Ovary (tissue), 9 donors: ENCODE data around the gene B3GNT5. TPM values are rescaled to one million over a fixed set of nuclear protein-coding genes. Genes with fewer than 3 reads are reported as not detected.

Source experiments
- DNase-seq, 5 donors: peaks; one replicate each; pipeline ENCODE4 v3.0.0-alpha.2; 2019 to 2020
- H3K27ac ChIP-seq, 2 donors: fragments of 200-600 bp; one replicate each; pipeline versions ENCODE4 v1.5.1 to v1.8.0; 2019 to 2022
- H3K27me3 ChIP-seq: fragments of 200-600 bp; one replicate; pipeline ENCODE4 v1.8.0; 2022
- H3K36me3 ChIP-seq: fragments of 200-600 bp; sonication (generic); one replicate; pipeline ENCODE4 v1.5.1; 2019
- H3K4me1 ChIP-seq: one replicate; pipeline ENCODE4 v1.8.1; 2013; ENCODE audit warnings: mild to moderate bottlenecking, moderate library complexity; ENCODE audit not compliant: insufficient read depth
- H3K4me3 ChIP-seq: fragments of 200-600 bp; sonication (generic); one replicate; pipeline ENCODE4 v1.5.1; 2017
- H3K9me3 ChIP-seq, 2 donors: fragments of 200-600 bp in 1 of 2; sonication (generic) in 1 of 2; one replicate each; pipeline versions ENCODE4 v1.5.1 to v1.8.1; 2013 to 2019; ENCODE audit warnings: mild to moderate bottlenecking in 1 of 2, moderate library complexity in 1 of 2
- EP300 ChIP-seq: sonication (generic); formaldehyde crosslinking; IDR thresholded peaks from one replicate; pipeline ENCODE4 v1.6.1; 2017; ENCODE audit warnings: antibody characterized with exemption
- POLR2A ChIP-seq: fragments of 450-650 bp; IDR thresholded peaks from one replicate; pipeline ENCODE4 v1.6.1; 2017; ENCODE audit warnings: antibody characterized with exemption, mild to moderate bottlenecking, moderate library complexity
- WGBS, 3 donors: extraction: QIAGEN DNeasy Blood & Tissue Kit in 1 of 3; methylation state at CpG; one replicate each; pipeline versions ENCODE4 v1.1.5 to v1.1.7; 2013 to 2017; 5-methylcytosine and 5-hydroxymethylcytosine counted together
- intact Hi-C, 4 donors: fragments of 100-400 bp; cut with DNase I; formaldehyde crosslinking; loops; one replicate each; pipeline versions ENCODE4 v1.11.0 to v1.15.1; 2022 to 2023
- polyA plus RNA-seq, 2 donors: library from polyadenylated mRNA; stranded (reverse); fragments of 200-250 nt in 1 of 2; fragments of 350-450 nt in 1 of 2; fragmentation: Illumina TruSeq in 1 of 2; extraction: RNeasy Lipid Tissue Mini Kit (QIAGEN cat#74804) in 1 of 2; gene quantifications; one replicate each; pipeline ENCODE4 v1.2.3, GENCODE V29; 2013 to 2014
- total RNA-seq, 7 donors: library from RNA; depleted of rRNA in 2 of 7; stranded (reverse); fragments of >200 nt in 2 of 7; fragmentation: NEBNext Ultra II Directional in 3 of 7; extraction: Animal tissue kit (Norgen Biotek cat#: 25700) in 3 of 7; gene quantifications; one replicate each; pipeline versions ENCODE4 v1.1.0 to v1.2.4, GENCODE V29; 2016 to 2023
- TF ChIP-seq, protein P1 (sequence below), 3 donors: fragments of 450-650 bp in 2 of 3; fragments of 200-600 bp in 1 of 3; IDR thresholded peaks; one replicate each; pipeline versions ENCODE4 v1.5.1 to v1.8.0; 2016 to 2022; ENCODE audit warnings: antibody characterized with exemption in 3 of 3, mild to moderate bottlenecking in 1 of 3
- donor health status: DM: no; HTN: no; CAD: no; lungs with moderate emphysema.
- donor health status: DM: no; HTN: no; CAD: no.
- donor health status: Bipolar disorder and iron deficiency.
- donor health status: DM: yes; HTN: yes; CAD: no.
- donor health status: DM: no; HTN: no; CAD: no.
- donor health status: DM: yes; HTN: yes; CAD: no.

Gene B3GNT5
- total and polyA plus RNA-seq, 9 donors: 4.1 to 12.9 (median 6.8) TPM

DNA sequence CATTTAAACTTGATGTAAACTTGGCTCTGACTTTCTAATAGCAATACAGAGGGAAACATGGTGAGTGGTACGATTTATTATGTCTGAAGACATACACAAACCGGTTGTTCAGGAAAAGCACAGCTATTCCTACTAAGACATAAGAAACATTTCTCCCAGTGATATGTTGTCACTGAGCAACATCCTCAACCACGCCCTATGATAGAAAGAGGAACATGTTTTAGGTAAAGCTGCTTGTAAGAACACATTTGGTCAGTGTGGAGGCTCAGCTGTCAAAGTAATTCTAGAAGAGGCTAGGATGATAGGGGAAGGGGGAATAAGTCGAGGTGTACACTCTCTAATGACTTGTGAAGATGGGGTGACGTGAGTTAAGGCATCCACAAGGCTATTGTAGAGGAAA lies 42.7 kb upstream of the B3GNT5 start:
- TF ChIP-seq POLR2A (no peak), EP300 (no peak)
- TF ChIP-seq, protein P1, sequence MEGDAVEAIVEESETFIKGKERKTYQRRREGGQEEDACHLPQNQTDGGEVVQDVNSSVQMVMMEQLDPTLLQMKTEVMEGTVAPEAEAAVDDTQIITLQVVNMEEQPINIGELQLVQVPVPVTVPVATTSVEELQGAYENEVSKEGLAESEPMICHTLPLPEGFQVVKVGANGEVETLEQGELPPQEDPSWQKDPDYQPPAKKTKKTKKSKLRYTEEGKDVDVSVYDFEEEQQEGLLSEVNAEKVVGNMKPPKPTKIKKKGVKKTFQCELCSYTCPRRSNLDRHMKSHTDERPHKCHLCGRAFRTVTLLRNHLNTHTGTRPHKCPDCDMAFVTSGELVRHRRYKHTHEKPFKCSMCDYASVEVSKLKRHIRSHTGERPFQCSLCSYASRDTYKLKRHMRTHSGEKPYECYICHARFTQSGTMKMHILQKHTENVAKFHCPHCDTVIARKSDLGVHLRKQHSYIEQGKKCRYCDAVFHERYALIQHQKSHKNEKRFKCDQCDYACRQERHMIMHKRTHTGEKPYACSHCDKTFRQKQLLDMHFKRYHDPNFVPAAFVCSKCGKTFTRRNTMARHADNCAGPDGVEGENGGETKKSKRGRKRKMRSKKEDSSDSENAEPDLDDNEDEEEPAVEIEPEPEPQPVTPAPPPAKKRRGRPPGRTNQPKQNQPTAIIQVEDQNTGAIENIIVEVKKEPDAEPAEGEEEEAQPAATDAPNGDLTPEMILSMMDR (IDR thresholded peaks at IDR 0.05): no peak
- Histone ChIP-seq H3K9me3 (no peaks in the 10 kb centered on the region), H3K27ac (no peak overlapping the region), H3K4me3 (no peak overlapping the region), H3K36me3 (no peaks in the 10 kb centered on the region), H3K4me1 (no peaks in the 10 kb centered on the region), H3K27me3 (no peaks in the 10 kb centered on the region)
- intact Hi-C loops: no loop called here
- no peak for DNase-seq
- 78 to 86% (median 80%) methylated on average over 5 of the region's 5 CpGs for WGBS, 3 donors

DNA sequence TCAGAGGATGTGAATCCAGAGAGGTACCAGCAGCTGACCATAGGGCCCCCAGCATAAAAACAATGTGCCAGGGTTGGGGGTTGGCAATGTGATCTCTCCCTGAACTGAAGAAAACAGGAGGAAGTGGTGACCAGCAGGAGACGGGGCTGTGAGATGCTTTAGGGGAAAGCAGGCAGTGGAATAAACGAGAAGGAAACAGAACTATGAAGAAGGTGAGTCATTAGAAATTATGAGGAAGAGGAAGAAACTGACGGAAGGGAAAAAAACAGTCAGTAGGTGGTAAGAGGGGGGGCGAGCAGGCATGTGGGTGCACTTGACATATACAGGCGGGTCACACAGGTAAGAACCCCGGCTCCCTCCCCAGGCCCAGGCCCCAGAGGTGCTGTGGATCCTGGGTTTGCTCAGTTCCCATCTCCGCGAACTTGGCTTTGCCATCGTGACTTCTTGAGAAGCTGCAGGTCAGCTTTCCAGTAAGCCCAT lies 42.2 kb upstream of the B3GNT5 start:
- no peak overlapping the region for H3K27ac ChIP-seq
- no peaks in the 10 kb centered on the region for H3K36me3 ChIP-seq
- H3K4me3 ChIP-seq: no peak overlapping the region
- no peaks in the 10 kb centered on the region for H3K4me1 ChIP-seq
- TF ChIP-seq EP300: no peak
- TF ChIP-seq POLR2A: no peak
- TF ChIP-seq, protein P1 (IDR thresholded peaks at IDR 0.05): no peak
- no peaks in the 10 kb centered on the region for H3K27me3 ChIP-seq
- intact Hi-C loops: no loop called here
- WGBS, 3 donors: 74 to 77% (median 76%) methylated on average over 9 of the region's 9 CpGs
- H3K9me3 ChIP-seq: no peaks in the 10 kb centered on the region
- DNase-seq: no peak

DNA sequence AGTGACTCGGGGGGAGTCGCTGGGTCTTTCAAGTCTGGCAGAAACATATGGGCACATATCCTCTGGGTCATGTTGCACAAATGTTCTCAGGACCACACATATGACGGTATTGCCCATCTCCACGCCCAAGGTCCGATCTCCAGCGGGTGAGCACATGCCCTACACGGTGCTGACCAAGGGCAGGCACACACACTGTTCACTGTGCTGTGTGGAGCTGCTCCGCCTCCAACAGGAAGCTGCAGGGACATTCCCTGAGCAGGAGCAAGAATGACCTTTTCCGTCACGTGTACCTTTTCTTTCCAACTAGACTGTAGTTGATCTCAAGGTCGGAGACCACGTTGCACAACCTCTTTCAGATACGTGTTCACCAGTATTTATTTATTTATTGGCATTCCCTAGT lies 41.7 kb upstream of the B3GNT5 start:
- Histone ChIP-seq H3K27ac (no peak overlapping the region), H3K27me3 (no peaks in the 10 kb centered on the region), H3K4me1 (no peaks in the 10 kb centered on the region), H3K36me3 (no peaks in the 10 kb centered on the region), H3K9me3 (no peaks in the 10 kb centered on the region), H3K4me3 (no peak overlapping the region)
- peak in 1 of 5 donors; percentile 21 for DNase-seq
- 81 to 90% (median 88%) methylated on average over 13 of the region's 13 CpGs for WGBS, 3 donors
- intact Hi-C loops: no loop called here
- TF ChIP-seq, protein P1 (IDR thresholded peaks at IDR 0.05): no peak
- TF ChIP-seq POLR2A (no peak), EP300 (no peak)

DNA sequence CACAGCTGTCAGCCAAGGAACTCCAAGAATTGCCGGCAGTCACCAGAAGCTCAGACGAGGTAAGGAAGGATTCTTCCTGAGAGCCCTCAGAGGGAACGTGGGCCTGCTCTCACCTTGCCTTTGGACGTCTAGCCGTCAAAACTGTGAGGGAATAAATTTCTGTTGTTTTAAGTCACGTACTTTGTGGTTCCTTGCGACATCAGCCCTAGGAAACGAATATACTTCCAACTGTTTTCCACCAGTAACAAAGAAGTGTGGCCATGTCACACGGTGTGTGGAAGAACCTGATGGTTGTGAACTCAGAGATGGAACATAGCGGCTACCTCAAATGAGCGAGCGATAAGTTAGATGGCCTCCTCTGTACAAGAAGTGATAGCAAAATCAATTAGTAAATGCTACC lies 41.0 kb upstream of the B3GNT5 start:
- Histone ChIP-seq H3K4me3 (no peak overlapping the region), H3K27me3 (no peaks in the 10 kb centered on the region), H3K9me3 (no peaks in the 10 kb centered on the region), H3K27ac (no peak overlapping the region), H3K36me3 (no peaks in the 10 kb centered on the region), H3K4me1 (no peaks in the 10 kb centered on the region)
- intact Hi-C loops: no loop called here
- TF ChIP-seq, protein P1 (IDR thresholded peaks at IDR 0.05): no peak
- TF ChIP-seq POLR2A (no peak), EP300 (no peak)
- WGBS, 3 donors: 84 to 86% (median 85%) methylated on average over 12 of the region's 12 CpGs
- no peak for DNase-seq
